Large intestine (tissue), 3 donors: ENCODE results near the gene ROR2. TPM values are rescaled to one million over a fixed set of nuclear protein-coding genes. Genes with fewer than 3 reads are reported as not detected.
A peak's percentile ranks its signal among the peaks of the same experiment; 100 is the strongest.
"Not testable (repeated sequence)": the region's sequence is repeated elsewhere in the genome, so short reads cannot be mapped to it uniquely, and the experiment has no call there.

Experiments
- DNase-seq, 2 donors: peaks; one replicate each; pipeline versions ENCODE4 v3.0.0 to v3.0.0-alpha.2; 2013
- H3K27ac ChIP-seq: one replicate; pipeline ENCODE4 v1.5.1; 2013; ENCODE audit warnings: low read length
- H3K27me3 ChIP-seq: 2 replicates; pipeline ENCODE4 v1.6.1; 2013; ENCODE audit warnings: low read length; ENCODE audit not compliant: control insufficient read depth, insufficient read depth
- H3K36me3 ChIP-seq: 2 replicates; pipeline ENCODE4 v1.6.1; 2013; ENCODE audit warnings: low read length; ENCODE audit not compliant: control insufficient read depth, insufficient read depth
- H3K4me1 ChIP-seq: one replicate; pipeline ENCODE4 v1.6.1; 2013; ENCODE audit warnings: low read length; ENCODE audit not compliant: control insufficient read depth, insufficient read depth
- H3K4me3 ChIP-seq: one replicate; pipeline ENCODE4 v1.5.1; 2013; ENCODE audit warnings: low read length
- H3K9me3 ChIP-seq: one replicate; pipeline ENCODE4 v1.6.1; 2013; ENCODE audit warnings: mild to moderate bottlenecking, low read depth, low read length, moderate library complexity; ENCODE audit not compliant: control insufficient read depth
- WGBS: methylation state at CpG from one replicate; pipeline ENCODE4 v1.1.5; 2013; ENCODE audit warnings: low lambda C conversion rate; ENCODE audit not compliant: insufficient coverage; 5-methylcytosine and 5-hydroxymethylcytosine counted together
- polyA plus RNA-seq: library from polyadenylated mRNA; unstranded; fragments of 120-200 nt; gene quantifications from one replicate; pipeline ENCODE4 v1.2.1, GENCODE V29; 2013

Gene ROR2
- polyA plus RNA-seq, 1 donor: 17.5 TPM

DNA sequence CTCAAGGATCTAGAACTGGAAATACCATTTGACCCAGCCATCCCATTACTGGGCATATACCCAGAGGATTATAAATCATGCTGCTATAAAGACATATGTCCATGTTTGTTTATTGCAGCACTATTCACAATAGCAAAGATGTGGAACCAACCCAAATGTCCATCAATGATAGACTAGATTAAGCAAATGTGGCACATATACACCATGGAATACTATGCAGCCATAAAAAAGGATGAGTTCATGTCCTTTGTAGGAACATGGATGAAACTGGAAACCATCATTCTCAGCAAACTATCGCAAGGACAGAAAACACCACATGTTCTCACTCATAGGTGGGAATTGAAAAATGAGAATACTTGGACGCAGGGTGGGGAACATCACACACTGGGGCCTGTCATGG is 336.0 kb downstream of the ROR2 start:
- not testable (repeated sequence) for H3K36me3 ChIP-seq, DNase-seq, H3K4me3 ChIP-seq, H3K27ac ChIP-seq, H3K4me1 ChIP-seq, H3K9me3 ChIP-seq, H3K27me3 ChIP-seq
- no CpG with 5 or more reads among the region's 2 CpGs for WGBS

DNA sequence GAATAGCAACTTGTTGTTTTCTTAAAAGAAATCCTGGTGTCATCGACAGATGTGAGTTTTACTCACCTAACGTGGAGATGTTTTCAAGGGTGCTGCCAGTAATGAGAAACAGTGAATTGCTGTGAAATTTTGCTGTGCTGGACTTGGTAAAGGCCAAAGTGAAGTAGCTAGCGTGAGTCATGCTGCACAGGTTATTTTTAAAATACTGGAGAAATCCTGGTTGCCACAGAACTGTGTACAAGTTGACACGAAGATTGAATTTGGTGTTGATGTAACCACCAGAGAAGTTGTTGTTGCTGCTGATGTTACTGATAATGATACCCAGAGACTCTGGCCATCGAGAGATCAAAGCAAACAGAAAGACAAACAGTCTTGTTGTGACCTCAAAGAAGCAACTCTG is 338.4 kb downstream of the ROR2 start:
- Histone ChIP-seq H3K4me1 (no peaks in the 10 kb centered on the region), H3K27me3 (no peaks in the 10 kb centered on the region), H3K36me3 (no peaks in the 10 kb centered on the region), H3K27ac (no peak overlapping the region), H3K9me3 (no peaks in the 10 kb centered on the region), H3K4me3 (no peak overlapping the region)
- DNase-seq: no peak
- 100% methylated on average over 1 of the region's 5 CpGs for WGBS

DNA sequence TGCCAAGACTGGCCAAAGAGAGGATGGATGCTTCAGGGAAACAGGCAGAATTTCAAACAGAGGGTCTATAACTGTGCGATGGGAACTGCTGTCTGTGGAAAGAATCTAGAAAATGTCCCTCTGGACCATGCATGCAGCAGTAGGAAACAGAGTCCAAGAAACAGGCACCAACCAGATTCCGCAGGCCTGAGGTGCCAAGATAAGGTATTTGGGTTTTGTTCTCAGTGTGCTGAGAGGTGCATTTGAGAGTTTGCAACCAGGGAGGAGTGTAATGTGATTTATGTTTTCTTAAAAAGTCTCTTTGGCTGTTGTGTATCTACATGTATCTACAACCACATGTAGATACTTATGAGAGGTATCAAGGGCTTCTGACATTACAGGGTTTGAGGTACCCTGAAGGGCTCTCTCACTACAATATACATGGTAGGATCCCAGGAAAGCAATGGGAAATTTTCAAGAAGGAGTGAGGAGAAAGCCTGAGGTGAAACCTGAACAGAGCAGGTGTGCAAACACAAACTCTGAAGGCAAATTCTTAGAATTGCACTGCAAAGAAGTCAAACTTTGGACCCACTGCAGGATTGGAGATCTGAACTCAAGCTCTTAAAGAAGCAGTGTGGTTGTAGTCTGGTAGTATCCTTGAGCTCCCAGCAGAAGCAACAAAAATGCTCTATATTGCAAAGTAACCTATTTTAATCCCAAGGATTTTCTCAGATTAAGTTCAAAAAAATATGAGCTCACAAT is 343.6 kb downstream of the ROR2 start:
- no peaks in the 10 kb centered on the region for H3K4me1 ChIP-seq
- no peaks in the 10 kb centered on the region for H3K36me3 ChIP-seq
- no CpG with 5 or more reads among the region's 2 CpGs for WGBS
- no peaks in the 10 kb centered on the region for H3K9me3 ChIP-seq
- no peak overlapping the region for H3K27ac ChIP-seq
- no peak overlapping the region for H3K4me3 ChIP-seq
- H3K27me3 ChIP-seq: no peaks in the 10 kb centered on the region
- peak; percentile 13 to 58 for DNase-seq

DNA sequence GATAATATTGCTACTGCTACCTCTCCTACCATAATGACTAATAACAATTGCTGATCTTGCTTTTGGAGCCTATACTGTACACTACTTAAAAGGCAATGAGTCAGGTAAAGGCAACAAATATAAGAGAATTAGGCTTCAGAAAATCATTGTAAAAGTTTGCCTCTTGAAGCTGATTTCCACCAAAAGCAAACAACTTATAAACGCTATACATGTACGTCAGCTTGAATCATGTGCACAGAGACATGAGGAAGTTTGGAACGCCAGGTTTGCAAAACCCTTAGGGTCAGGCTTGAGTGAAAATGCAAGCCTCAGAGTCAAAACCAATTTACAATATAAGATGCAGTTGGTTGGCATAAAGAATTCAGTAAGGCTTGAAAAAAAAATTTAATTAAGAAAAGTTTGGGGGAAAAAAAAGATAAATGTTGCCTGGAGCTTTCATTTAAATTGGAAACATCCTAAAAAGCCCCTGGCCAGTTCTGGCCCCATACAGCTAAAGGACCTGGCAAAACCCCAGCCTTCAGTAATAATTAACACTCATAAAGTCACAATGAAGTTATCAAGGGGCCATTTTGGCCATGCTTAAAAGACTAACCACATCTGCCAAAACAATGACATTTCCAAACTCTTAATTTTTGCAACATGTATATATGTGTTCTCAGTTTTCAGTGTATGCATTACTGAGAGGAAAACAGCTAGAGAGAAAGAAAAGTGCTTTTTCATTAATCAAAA is 345.4 kb downstream of the ROR2 start:
- Histone ChIP-seq H3K4me1 (no peaks in the 10 kb centered on the region), H3K36me3 (no peaks in the 10 kb centered on the region), H3K27me3 (no peaks in the 10 kb centered on the region), H3K4me3 (no peak overlapping the region), H3K9me3 (no peaks in the 10 kb centered on the region), H3K27ac (no peak overlapping the region)
- DNase-seq: no peak
- whole genome bisulfite sequencing: 60% methylated on average over 1 of the region's 3 CpGs

DNA sequence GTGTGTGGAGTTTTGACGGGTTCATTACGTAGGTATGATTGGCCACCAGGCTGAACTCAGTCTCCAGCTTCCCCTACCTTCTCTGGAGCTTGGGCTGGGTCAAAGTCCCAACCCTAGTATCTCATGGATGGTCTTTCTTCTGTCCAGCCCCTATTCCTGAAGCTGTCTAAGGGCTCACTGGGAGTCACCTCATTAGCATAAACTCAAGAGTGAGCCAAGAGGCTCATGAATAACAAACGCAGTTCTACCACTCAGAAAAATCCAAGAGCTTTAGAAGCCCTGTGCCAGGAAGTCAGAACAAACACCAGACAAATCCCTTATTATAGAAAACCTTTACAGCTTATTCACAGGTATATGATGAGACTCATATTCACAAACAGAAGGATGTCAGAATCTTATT is 346.1 kb downstream of the ROR2 start:
- no peak overlapping the region for H3K4me3 ChIP-seq
- DNase-seq: no peak
- H3K36me3 ChIP-seq: no peaks in the 10 kb centered on the region
- H3K9me3 ChIP-seq: no peaks in the 10 kb centered on the region
- no CpG with 5 or more reads among the region's 3 CpGs for WGBS
- H3K27me3 ChIP-seq: no peaks in the 10 kb centered on the region
- no peak overlapping the region for H3K27ac ChIP-seq
- no peaks in the 10 kb centered on the region for H3K4me1 ChIP-seq

DNA sequence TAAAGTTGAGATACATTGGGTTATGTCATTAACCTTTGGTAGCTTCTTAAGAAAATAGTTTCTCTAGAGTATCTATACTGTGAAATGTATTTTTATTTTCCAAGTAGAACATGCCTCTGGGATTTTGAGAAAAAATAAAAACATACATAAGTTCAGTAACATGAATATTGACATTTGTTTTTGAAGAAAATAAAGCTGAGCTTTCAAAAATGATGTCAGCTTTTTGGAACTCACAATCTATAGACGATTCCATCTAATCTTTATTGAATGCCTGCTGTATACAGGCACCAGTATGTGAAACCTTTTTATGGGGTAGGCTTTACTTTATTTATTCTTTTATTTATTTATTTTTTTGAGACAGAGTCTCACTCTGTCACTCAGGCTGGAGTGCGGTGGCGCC is 350.5 kb downstream of the ROR2 start:
- 83% methylated on average over 2 of the region's 3 CpGs for WGBS
- Histone ChIP-seq H3K27me3 (no peaks in the 10 kb centered on the region), H3K36me3 (no peaks in the 10 kb centered on the region), H3K4me1 (no peaks in the 10 kb centered on the region), H3K4me3 (no peak overlapping the region), H3K27ac (no peak overlapping the region), H3K9me3 (no peaks in the 10 kb centered on the region)
- no peak for DNase-seq

DNA sequence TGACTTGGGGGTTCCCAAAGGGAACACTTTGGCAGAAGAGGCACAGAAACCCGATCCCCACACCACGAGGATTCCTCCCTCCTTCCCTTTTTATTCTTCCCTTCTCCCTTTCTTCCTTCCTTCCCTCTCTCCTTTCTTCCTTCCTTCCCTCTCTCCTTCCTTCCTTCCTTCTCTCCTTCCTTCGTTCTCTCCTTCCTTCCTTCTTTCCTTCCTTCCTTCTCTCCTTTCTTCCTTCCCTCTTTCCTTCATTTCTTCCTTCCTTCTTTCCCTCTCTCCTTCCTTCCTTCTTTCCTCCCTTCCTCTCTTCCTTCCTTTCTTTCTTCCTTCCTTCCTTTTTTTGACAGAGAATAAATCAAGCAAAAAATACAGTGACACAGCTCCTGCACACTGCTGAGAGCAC is 358.4 kb downstream of the ROR2 start:
- H3K36me3 ChIP-seq: no peaks in the 10 kb centered on the region
- no peaks in the 10 kb centered on the region for H3K27me3 ChIP-seq
- H3K4me1 ChIP-seq: no peaks in the 10 kb centered on the region
- DNase-seq: no peak
- no peaks in the 10 kb centered on the region for H3K9me3 ChIP-seq
- H3K4me3 ChIP-seq: no peak overlapping the region
- no peak overlapping the region for H3K27ac ChIP-seq
- WGBS: 79% methylated on average over 3 of the region's 3 CpGs

DNA sequence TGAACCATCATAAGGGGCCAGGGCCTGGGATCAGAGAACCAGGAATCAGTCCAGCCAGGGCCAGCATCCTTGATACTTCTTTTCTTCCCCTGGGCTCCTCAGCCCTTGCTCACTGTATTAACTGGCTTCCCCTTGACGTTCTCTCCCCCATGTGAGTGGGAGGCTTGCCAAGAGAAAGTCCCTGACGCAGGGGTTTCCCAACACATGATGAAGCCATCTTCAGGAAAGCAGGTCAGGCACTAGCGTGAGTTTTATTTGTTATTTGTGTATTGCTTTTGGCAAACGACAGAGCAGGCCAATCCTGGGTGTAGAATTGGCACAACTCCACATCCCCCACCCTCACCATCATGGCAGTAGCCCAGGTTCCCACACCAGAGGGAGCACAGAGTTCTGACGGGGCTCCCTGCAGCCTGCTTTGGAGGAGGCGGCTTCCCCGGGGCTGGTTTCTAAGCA is 360.9 kb downstream of the ROR2 start:
- peak; percentile 14 to 26 for DNase-seq
- Histone ChIP-seq H3K36me3 (no peaks in the 10 kb centered on the region), H3K4me3 (no peak overlapping the region), H3K9me3 (no peaks in the 10 kb centered on the region), H3K27ac (no peak overlapping the region), H3K27me3 (no peaks in the 10 kb centered on the region), H3K4me1 (no peaks in the 10 kb centered on the region)
- WGBS: no CpG with 5 or more reads among the region's 7 CpGs

DNA sequence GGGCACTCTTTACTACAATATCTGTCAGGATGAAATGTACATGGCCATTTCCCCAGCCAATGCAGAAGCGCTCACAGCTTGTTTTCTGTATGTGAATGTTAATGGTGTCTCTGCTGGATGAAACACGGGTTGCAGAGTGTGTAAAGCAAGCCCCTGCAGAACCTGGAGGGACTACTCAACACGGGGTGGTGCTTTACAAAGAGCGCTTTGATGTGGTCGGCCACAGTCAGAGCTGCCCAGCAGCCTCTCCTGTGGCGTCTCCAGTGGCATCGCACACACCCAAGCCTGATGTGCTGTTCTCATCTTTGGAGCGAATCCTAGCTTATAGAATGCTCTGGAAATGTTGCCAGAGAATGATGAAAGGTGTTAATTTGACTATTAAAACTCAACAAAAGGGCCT is 363.7 kb downstream of the ROR2 start:
- Histone ChIP-seq H3K4me1 (no peaks in the 10 kb centered on the region), H3K36me3 (no peaks in the 10 kb centered on the region), H3K27me3 (no peaks in the 10 kb centered on the region), H3K4me3 (no peak overlapping the region), H3K9me3 (no peaks in the 10 kb centered on the region), H3K27ac (no peak overlapping the region)
- DNase-seq: no peak
- 100% methylated on average over 1 of the region's 8 CpGs for WGBS

DNA sequence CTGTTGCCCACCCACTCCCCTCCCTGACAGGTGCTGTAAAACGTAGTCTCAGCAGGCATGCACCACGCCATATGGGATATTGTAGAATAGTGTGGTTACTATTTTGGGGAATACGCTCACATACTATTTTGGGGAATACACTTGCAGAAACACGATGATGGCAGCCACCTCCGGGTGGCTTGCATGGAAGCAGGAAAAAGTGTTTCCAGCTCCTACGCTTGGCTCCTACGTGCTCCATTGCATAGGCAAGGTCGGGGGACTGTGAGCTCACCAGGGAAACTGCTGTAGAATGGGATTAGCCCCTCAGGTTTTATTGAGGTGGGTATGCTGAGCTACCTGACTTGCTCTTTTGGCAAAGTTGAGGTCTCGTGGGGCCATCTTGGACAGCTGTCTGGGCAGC is 366.1 kb downstream of the ROR2 start:
- H3K36me3 ChIP-seq: no peaks in the 10 kb centered on the region
- no peaks in the 10 kb centered on the region for H3K9me3 ChIP-seq
- no peak overlapping the region for H3K4me3 ChIP-seq
- no CpG with 5 or more reads among the region's 9 CpGs for WGBS
- H3K4me1 ChIP-seq: no peaks in the 10 kb centered on the region
- no peak overlapping the region for H3K27ac ChIP-seq
- no peak for DNase-seq
- no peaks in the 10 kb centered on the region for H3K27me3 ChIP-seq
